ENCODE results near the gene ARID3B.

Gene ARID3B

DNA sequence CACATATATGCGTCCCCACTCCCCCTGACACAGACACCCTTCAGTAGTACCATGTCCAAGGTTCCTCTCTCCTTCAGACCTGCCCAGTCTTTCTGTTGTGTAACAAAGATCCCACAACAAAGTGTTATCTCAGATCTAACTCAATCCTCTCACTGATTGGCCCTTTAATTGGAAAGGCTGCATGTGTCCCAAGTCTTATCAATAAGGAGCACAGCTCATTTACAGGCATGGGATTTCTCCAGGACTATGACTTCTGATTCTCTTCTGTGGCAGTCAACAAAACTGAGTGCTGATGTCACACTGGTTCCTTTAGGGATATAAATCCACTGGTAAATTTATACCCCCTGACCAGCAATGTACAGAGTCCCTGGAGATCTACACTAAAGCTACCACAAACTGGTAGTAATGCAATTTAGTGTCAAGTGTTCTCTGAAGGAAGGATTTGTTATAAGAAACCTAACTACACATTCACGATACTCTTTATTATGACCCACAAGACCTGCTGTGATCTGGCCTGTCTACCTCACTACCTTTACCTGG is 102.7 kb downstream of the ARID3B start:
- DNase-seq (ENCODE audit: low read depth): no peak

DNA sequence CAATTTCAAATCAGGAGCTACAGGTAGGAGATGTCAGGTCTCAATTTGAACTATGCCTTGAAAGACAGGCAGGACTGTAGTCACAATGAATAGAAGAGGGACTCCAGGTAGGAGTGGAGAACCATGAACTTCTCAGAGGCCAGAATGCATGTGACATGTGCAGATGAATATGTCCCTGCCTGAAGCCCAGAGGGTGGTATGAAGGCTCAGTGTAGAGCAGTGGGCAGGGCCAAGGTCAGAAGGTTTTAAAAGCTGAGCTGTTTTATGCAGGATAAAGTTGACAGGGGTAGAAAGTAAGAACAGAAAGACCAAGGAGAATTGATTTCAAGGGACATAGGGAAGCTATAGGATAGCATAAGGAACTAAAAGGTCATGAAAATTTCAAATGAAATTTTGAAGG is 105.5 kb downstream of the ARID3B start:
- no peak for DNase-seq (ENCODE audit: low read depth)

Measured in activated T-cell treated with anti-CD3 and anti-CD28 coated beads for 1 hour (primary cell).